AG10803 (cell line): ENCODE data around the gene SORBS1.
"Not testable (repeated sequence)": the region's sequence is repeated elsewhere in the genome, so short reads cannot be mapped to it uniquely, and the experiment has no call there.

Source experiments
- DNase-seq: peaks from one replicate; pipeline ENCODE4 v3.0.0; 2010; ENCODE audit warnings: low read depth
- H3K4me3 ChIP-seq: 2 replicates; pipeline ENCODE4 v1.5.1; 2011; ENCODE audit warnings: mild to moderate bottlenecking, low read length, control low read depth
- TF ChIP-seq, protein P1 (sequence below): conservative IDR thresholded peaks from 2 replicates; pipeline ENCODE4 v1.5.1; 2011; ENCODE audit warnings: mild to moderate bottlenecking, low read length, control low read depth, inconsistent platforms

Gene SORBS1

DNA sequence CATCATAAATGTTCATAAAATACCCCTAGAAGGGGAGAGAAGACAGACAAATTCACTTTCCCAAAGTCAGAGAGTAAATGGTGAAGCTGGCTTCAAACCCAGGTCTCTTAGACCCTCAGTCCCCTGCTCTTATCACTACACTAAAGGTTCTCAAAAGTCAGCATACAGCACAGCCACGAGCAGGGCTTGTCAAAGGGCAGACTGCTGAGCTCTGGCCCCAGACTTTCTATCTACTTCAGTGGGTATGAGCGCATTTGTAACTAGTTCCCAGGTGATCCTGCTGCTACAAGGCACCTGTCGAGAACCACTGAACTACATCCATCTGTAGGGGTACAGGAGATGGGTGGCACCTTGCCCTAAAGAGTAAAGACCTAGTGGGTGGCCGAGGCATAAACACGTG is 91.5 kb downstream of the SORBS1 start:
- DNase-seq, result no peak
- no peak overlapping the region for H3K4me3 ChIP-seq
- TF ChIP-seq, protein P1, sequence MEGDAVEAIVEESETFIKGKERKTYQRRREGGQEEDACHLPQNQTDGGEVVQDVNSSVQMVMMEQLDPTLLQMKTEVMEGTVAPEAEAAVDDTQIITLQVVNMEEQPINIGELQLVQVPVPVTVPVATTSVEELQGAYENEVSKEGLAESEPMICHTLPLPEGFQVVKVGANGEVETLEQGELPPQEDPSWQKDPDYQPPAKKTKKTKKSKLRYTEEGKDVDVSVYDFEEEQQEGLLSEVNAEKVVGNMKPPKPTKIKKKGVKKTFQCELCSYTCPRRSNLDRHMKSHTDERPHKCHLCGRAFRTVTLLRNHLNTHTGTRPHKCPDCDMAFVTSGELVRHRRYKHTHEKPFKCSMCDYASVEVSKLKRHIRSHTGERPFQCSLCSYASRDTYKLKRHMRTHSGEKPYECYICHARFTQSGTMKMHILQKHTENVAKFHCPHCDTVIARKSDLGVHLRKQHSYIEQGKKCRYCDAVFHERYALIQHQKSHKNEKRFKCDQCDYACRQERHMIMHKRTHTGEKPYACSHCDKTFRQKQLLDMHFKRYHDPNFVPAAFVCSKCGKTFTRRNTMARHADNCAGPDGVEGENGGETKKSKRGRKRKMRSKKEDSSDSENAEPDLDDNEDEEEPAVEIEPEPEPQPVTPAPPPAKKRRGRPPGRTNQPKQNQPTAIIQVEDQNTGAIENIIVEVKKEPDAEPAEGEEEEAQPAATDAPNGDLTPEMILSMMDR, result no peak

DNA sequence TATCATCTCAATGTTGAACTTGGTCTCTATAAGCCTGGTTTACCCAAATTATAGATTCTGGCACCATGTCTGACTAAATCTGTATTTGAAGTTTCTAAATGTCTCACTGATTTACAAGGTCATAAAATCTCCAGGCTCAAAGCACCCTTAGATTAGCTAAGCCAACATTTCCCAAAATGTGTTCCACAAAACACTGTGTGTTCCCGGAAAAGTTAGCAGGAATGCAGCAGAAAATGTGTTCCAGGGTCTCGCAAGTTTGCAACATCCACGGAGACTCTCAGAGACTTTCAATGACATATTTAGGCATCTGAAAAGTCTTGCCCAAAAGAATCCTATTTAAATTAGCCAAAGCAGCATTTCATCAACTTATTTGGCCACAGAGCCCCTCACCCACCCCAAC is 91.9 kb downstream of the SORBS1 start:
- TF ChIP-seq, protein P1, result no peak
- DNase-seq, result no peak
- H3K4me3 ChIP-seq, result no peak overlapping the region

DNA sequence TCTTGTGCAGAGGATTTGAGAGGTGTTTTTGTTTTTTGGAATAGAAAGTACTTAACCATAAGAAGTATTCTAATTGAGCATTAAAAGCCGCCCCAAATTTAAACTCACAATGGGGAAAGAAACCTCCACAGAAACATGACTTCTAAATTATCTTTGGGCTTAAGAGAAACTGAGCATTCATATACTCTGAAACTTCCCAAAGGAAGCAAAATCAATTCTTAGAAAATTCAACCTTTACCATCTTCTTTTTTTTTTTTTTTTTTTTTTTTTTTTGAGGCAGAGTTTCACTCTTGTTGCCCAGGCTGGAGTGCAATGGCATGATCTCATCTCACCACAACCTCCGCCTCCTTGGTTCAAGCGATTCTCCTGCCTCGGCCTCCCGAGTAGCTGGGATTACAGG is 93.5 kb downstream of the SORBS1 start:
- not testable (repeated sequence) for DNase-seq, H3K4me3 ChIP-seq

DNA sequence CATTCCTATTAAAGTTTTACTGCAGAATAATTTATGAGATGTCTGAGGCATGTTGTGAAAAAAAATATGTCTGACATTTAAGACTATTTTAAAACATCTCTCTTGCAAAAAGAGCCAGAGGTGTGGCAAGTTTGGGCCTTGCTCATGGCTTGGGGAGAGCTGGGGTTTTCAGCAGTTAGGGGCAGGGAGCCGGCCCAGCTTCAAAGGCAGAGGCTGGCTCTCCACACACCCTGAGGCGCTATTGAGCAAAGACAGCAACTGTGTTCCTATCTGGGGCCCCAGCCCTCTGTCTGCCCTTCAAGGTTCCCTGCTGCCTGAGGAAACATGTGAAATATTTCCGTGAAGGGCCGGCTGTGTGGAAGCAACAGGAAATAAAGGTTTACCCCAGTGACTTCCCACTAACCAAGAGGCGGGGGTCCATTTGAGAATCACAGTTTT is 94.0 kb downstream of the SORBS1 start:
- TF ChIP-seq, protein P1, result no peak
- peak; percentile 15 for DNase-seq
- no peak overlapping the region for H3K4me3 ChIP-seq

DNA sequence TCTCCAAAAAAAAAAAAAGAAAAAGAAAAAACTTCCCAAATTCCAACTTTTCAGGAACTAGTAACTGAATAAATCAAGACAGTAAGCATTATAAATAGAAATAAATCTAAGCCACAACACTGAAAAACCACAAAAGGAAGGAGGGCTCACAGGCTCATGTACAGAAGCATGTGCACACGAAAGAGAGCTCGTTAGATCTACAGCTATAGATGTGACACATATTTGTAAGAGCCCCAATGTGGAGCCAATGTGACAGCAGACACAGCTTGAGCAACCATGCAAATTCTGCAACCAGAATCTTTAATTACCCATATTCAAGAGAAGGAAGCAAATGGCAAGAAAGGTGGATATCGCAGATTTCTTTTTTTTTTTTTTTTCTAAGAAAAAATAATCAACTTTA is 94.7 kb downstream of the SORBS1 start:
- no peak for DNase-seq
- no peak overlapping the region for H3K4me3 ChIP-seq
- TF ChIP-seq, protein P1, result no peak

DNA sequence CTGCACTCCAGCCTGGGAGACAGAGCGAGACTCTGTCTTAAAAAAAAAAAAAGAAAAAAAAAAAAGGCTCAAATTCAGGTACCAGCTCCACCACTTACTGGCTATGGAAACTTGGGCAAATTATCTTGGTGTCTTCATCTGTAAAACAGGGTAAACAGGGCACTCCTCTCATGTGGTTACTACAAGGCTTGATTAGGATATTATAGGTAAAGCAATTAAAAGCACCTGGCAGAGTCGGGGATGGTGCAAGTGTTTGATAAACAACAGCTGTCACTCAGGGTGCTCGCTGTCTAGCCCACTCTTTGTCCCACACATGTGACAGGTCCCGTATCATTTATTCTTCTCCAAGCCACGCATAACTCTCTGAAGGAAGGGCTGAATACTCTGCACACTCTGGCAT is 96.9 kb downstream of the SORBS1 start:
- H3K4me3 ChIP-seq, result no peak overlapping the region
- DNase-seq, result no peak
- TF ChIP-seq, protein P1, result no peak

DNA sequence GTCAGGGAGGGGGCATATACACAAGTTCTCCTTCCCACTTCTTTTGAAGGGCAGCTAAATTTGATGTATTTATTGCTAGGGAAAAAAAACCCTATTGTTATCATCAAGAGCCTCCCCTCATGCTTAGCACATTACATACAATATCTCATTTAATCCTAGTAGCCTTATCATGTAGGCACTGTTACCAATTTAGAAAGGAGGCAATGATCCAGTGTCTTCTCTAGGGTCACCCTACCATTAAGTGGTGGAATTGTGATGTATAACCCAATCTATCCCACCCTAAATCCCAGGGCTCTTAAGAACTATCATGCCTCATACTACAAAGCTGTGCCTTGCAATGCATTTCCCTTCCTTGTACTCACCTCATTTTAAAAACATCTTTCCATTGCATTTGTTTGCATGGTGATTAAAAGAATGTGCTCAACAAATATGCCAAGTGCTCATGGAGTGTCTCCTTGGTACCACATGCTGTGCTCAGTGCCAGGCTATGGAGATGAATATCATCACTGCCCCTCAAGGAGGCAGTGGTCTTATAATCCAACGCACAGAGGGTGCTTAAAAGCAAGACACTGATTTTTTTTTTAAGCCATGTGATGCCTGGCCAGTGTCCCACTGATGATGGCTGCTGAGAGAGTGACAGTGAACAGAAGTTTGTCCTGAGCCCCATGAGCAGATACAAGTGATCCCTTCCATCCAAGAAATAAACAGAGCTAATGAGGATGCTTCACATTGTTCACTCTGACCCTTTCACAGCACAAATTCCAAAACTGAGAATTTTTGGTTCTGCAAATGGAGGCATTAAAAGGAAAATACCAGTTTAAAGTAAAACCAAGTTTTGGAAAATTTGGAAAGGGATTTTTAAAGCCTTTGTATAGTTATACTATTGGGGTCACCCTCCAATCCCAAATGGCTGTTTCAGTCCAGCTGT is 98.2 kb downstream of the SORBS1 start:
- H3K4me3 ChIP-seq, result no peak overlapping the region
- TF ChIP-seq, protein P1, result no peak
- no peak for DNase-seq
